Mesothelial cell of epicardium (in vitro differentiated cells): Measurements from ENCODE around the gene LENG8. TPM values are rescaled to one million over a fixed set of nuclear protein-coding genes. Genes with fewer than 3 reads are reported as not detected.

Experiments
- DNase-seq, 2 experiments: peaks; one replicate each; pipeline ENCODE4 v3.0.0; 2021; ENCODE audit warnings: low spot score in 2 of 2; ENCODE audit not compliant: unreplicated experiment in 2 of 2
- H3K27ac Mint-ChIP-seq: 2 replicates; pipeline ENCODE4 v1.8.0; 2021; ENCODE audit warnings: mixed read lengths
- H3K27me3 Mint-ChIP-seq: 2 replicates; pipeline ENCODE4 v1.8.0; 2021; ENCODE audit warnings: low read depth, mixed read lengths
- H3K36me3 Mint-ChIP-seq: 2 replicates; pipeline ENCODE4 v1.8.0; 2021; ENCODE audit warnings: mixed read lengths
- H3K4me1 Mint-ChIP-seq: 2 replicates; pipeline ENCODE4 v1.8.0; 2021; ENCODE audit warnings: mixed read lengths
- H3K4me3 Mint-ChIP-seq: 2 replicates; pipeline ENCODE4 v1.8.0; 2021; ENCODE audit warnings: mild to moderate bottlenecking, moderate library complexity, mixed read lengths
- H3K9me3 Mint-ChIP-seq: 2 replicates; pipeline ENCODE4 v1.8.0; 2021; ENCODE audit warnings: mixed read lengths
- total RNA-seq: library from RNA; stranded (reverse); gene quantifications from 3 replicates; pipeline ENCODE4 v1.2.1, GENCODE V29; 2021
- TF ChIP-seq, protein P1 (sequence below): fragments of 200-600 bp; sonication (generic); IDR thresholded peaks from one replicate; pipeline ENCODE4 v1.5.0; 2021; ENCODE audit warnings: antibody characterized with exemption; ENCODE audit not compliant: unreplicated experiment

LENG8 gene
- total RNA-seq, 1 donor from 2014 or later = 312 TPM

DNA sequence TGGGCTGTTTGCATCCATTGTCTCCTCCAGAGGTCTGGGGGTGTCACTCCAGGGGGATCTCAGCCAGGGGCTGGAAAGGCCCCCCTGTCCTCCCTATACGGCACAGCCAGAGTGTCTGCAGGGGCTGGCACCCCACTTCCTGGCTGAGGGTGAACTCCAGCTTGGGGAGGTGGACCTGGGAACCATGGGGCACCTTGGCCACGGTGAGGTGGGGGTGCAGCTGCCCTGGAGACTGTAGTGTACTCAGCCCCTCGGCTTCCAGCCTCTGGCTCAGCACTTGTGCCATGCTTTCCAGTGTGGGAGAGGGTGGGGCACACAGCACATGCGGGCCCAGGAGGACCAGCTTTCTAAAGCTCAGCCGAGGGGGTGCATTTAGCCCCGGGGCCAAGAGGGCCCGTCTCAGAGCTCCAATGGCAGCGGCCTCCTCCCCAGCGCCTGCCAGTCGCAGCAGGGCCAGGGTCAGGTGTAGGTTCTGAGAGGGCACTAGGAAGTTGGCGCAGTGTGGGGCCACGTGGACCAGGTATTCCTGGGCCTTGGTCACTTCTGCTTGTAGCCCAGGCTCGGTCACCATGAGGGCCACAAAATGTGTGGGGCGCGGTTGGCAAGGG lies 13.2 kb downstream of the LENG8 start:
- Mint-ChIP-seq H3K4me3 (peak overlapping the region; percentile 57), H3K9me3 (no peaks in the 10 kb centered on the region), H3K36me3 (peaks cover 26% of the 10 kb centered on the region), H3K27ac (peak overlapping the region; percentile 81), H3K27me3 (no peaks in the 10 kb centered on the region), H3K4me1 (peaks cover 21% of the 10 kb centered on the region)
- DNase-seq = no peak
- TF ChIP-seq, protein P1, sequence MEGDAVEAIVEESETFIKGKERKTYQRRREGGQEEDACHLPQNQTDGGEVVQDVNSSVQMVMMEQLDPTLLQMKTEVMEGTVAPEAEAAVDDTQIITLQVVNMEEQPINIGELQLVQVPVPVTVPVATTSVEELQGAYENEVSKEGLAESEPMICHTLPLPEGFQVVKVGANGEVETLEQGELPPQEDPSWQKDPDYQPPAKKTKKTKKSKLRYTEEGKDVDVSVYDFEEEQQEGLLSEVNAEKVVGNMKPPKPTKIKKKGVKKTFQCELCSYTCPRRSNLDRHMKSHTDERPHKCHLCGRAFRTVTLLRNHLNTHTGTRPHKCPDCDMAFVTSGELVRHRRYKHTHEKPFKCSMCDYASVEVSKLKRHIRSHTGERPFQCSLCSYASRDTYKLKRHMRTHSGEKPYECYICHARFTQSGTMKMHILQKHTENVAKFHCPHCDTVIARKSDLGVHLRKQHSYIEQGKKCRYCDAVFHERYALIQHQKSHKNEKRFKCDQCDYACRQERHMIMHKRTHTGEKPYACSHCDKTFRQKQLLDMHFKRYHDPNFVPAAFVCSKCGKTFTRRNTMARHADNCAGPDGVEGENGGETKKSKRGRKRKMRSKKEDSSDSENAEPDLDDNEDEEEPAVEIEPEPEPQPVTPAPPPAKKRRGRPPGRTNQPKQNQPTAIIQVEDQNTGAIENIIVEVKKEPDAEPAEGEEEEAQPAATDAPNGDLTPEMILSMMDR = no peak

DNA sequence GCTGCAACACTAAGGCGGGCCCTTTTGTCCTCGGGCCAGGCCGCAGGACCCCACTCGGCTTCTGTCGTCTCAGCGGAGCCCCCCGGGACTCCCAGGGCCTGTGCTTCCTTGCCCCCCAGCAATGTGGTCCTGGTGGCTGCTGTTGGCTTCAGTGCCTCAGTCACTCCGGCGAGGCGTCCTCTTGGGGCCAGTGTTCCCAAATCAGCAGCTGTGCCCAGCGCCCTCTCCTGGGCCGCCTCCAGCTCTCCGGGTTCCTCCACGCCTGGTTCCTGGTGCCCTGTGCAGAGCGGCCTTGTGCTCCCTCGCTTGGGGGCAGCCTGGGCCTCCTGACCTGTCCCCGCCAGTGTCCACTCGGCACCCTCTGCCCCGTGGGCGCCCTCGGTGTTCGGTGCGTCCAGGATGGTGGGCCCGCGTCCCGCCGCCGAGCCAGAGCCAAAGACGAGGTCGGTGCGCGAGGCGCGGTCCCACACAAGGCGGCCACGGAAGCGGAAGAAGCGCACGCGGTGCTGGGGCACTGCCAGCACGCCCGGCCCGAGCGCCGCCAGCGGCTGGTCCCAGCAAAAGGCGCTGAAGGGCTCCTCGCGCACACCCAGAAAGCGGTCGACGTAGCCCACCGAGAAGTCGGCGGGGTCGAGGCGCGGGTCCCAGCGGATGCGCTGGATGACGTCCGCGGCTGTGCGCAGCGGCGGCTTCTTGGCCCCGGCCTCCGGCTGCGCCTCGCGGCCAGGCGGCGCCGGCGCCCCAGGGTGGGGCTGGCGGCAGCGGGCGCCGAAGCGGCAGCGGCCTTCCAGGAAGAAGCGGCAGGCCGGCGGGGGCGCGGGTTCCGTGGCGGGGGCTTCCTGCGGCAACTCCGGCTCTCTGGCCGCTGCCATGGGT lies 13.9 kb downstream of the LENG8 start:
- H3K9me3 Mint-ChIP-seq = no peaks in the 10 kb centered on the region
- H3K27me3 Mint-ChIP-seq = no peaks in the 10 kb centered on the region
- peak overlapping the region; percentile 30 for H3K27ac Mint-ChIP-seq
- TF ChIP-seq, protein P1 = no peak
- peak in 1 of 2 experiments; percentile 68 for DNase-seq
- H3K36me3 Mint-ChIP-seq = peaks cover 25% of the 10 kb centered on the region
- H3K4me1 Mint-ChIP-seq = peaks cover 21% of the 10 kb centered on the region
- peak overlapping the region; percentile 66 for H3K4me3 Mint-ChIP-seq

DNA sequence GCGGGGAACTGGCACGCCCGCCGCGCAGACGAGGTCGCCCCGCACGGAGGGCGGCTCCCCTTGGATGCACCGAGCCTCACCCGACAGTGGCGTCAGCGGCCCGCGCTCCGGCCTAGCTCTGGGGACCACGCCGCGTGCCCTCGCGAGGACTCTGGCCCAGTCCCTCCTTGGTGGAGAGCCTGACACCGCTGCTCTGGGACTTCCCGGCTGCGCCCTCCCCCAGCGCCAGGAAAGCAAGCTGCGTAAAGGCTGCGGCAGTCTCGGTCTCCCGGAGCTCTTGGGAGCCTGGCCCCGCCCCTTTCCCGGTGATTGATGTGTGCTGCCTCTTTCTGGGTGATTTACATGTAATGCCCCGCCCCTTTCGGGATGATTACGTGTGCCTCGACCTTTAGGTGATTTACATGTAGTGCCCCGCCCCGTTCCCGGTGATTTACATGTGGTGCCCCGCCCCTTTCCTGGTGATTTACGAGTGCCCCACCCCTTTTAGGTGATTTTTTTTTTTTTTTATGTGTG lies 14.6 kb downstream of the LENG8 start, which contains the start of gene LENG9:
Gene LENG9 (minus strand): TSS at position 248 of the 513 bp plus-strand sequence. CDS start 252 bp downstream, outside the sequence.
- no peaks in the 10 kb centered on the region for H3K27me3 Mint-ChIP-seq
- H3K4me1 Mint-ChIP-seq = peaks cover 27% of the 10 kb centered on the region
- DNase-seq = peak; percentile 94 to 98
- TF ChIP-seq, protein P1 = no peak
- no peaks in the 10 kb centered on the region for H3K9me3 Mint-ChIP-seq
- peak within 1 kb of the TSS; percentile 66 for H3K4me3 Mint-ChIP-seq
- H3K27ac Mint-ChIP-seq = peak within 1 kb of the TSS; percentile 92
- peaks cover 18% of the 10 kb centered on the region for H3K36me3 Mint-ChIP-seq

DNA sequence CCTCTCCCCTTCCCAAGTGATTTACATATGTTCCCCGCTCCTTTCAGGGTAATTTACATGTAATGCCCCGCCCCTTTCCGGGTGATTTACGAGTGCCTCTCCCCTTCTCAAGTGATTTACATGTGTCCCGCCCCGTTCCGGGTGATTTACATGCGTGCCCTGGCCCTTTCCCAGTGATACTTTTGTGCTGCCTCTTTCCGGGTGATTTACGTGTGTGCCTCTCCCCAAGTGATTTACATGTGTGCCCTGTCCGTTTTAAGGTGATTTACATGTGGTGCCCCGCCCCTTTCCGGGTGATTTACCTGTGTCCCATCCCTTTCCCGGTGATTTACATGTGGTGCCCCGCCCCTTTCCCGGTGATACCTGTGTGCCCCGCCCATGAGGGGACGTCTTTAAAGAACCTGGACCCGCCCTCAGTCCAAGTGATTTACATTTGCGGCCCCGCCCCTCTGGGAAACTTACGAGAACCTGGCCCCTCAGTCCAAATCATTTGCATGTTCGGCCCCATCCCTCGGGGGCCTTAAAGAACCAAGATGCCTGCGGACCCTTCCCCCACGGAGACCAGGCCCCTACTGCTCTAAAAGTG lies 15.1 kb downstream of the LENG8 start:
- peak; percentile 84 to 86 for DNase-seq
- Mint-ChIP-seq H3K27me3 (no peaks in the 10 kb centered on the region), H3K4me1 (peaks cover 24% of the 10 kb centered on the region), H3K27ac (peak overlapping the region; percentile 92), H3K36me3 (peaks cover 14% of the 10 kb centered on the region), H3K4me3 (peak overlapping the region; percentile 66), H3K9me3 (no peaks in the 10 kb centered on the region)
- TF ChIP-seq, protein P1 = no peak

DNA sequence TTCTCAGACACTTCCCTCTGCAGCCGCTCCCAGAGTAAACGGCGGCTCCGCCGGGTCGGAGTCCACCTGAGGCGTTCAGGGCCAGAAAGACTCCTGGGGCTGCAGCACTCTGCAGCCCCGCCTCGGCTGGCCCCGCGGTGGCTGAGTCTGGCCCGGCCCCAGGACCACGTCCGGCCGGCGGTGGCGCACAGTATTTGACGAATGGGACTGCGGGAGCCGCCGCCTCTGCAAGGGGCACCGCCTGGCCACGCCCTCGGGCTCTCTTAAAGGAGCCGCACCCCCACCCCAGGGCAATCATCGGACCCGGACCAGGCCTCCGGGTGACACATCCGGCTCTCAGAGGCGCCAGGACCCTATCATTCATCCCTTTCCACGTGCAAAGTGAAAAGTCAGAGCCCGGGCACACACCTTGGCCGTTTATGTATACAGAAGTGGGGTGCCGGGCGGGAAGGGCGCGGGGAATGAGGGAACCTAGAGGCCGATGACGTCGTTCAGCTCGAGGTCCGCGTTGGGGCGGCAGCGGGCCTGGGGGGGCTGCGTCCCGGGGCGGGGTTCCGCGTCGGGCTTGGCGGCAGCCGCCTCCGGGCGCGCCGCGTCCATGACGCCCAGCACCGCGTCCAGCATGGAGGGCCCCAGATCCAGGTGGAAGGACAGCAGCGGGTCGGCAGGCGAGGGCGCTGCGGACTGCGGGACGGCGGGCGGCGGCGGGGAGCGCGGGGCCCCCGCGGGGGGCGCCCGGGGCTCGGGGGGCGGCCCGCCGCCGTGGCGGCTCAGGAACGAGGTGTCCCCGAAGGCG lies 15.8 kb downstream of the LENG8 start:
- TF ChIP-seq, protein P1 = no peak
- Mint-ChIP-seq H3K4me1 (peaks cover 30% of the 10 kb centered on the region), H3K27me3 (no peaks in the 10 kb centered on the region), H3K36me3 (peaks cover 16% of the 10 kb centered on the region), H3K9me3 (no peaks in the 10 kb centered on the region), H3K27ac (peak overlapping the region; percentile 92), H3K4me3 (peak overlapping the region; percentile 66)
- DNase-seq = no peak
